Lower leg skin (tissue), 4 donors: ENCODE data around the gene IRF2. TPM values are rescaled to one million over a fixed set of nuclear protein-coding genes. Genes with fewer than 3 reads are reported as not detected.

Source experiments
- DNase-seq, 2 donors: peaks; one replicate each; pipeline ENCODE4 v3.0.0-alpha.2; 2019; ENCODE audit warnings: low spot score in 2 of 2
- H3K4me3 ChIP-seq: fragments of 200-600 bp; sonication (generic); 2 replicates; pipeline ENCODE4 v1.5.1; 2017; ENCODE audit warnings: mild to moderate bottlenecking, low read depth; ENCODE audit not compliant: poor library complexity, severe bottlenecking
- CTCF ChIP-seq, 3 donors: fragments of 450-650 bp; IDR thresholded peaks; one replicate each; pipeline ENCODE4 v1.5.1; 2016; ENCODE audit warnings: antibody characterized with exemption in 3 of 3, mild to moderate bottlenecking in 3 of 3, moderate library complexity in 2 of 3
- POLR2A ChIP-seq, 2 donors: fragments of 450-650 bp; IDR thresholded peaks; one replicate each; pipeline ENCODE4 v1.6.1; 2016 to 2017; ENCODE audit warnings: antibody characterized with exemption in 2 of 2, mild to moderate bottlenecking in 1 of 2, moderate library complexity in 1 of 2
- WGBS, 2 donors: methylation state at CpG; one replicate each; pipeline ENCODE4 v1.1.5; 2018; 5-methylcytosine and 5-hydroxymethylcytosine counted together
- intact Hi-C: fragments of 100-400 bp; cut with DNase I; formaldehyde crosslinking; loops from one replicate; pipeline ENCODE4 v1.15.0; 2023; ENCODE audit warnings: low total_unique reads
- total RNA-seq, 4 donors: library from RNA; depleted of rRNA; stranded (reverse); fragments of >200 nt; gene quantifications; one replicate each; pipeline ENCODE4 v1.1.0, GENCODE V29; 2016

The IRF2 gene
- total RNA-seq, 4 donors from 2014 or later = 31.6 to 44.0 (median 38.4) TPM

GRCh38 chr4:184427093-184427492 is 47.3 kb downstream of the IRF2 start:
- no peak overlapping the region for H3K4me3 ChIP-seq
- WGBS, 2 donors = 97% methylated on average over 3 of the region's 3 CpGs
- no peak for DNase-seq
- intact Hi-C loops = no loop called here
- TF ChIP-seq CTCF (IDR thresholded peaks at IDR 0.05) = no peak
- TF ChIP-seq POLR2A (IDR thresholded peaks at IDR 0.05) = no peak

GRCh38 chr4:184424993-184425758 is 49.2 kb downstream of the IRF2 start:
- 52 to 68% methylated on average over 12 to 17 of the region's 17 CpGs for WGBS, 2 donors
- no peak overlapping the region for H3K4me3 ChIP-seq
- TF ChIP-seq CTCF (IDR thresholded peaks at IDR 0.05) = no peak
- no peak for TF ChIP-seq POLR2A (IDR thresholded peaks at IDR 0.05)
- DNase-seq = peak in 1 of 2 donors; percentile 85
- intact Hi-C loops = no loop called here

- TF ChIP-seq CTCF (IDR thresholded peaks at IDR 0.05) = no peak
- DNase-seq = no peak
- intact Hi-C loops = no loop called here
- 81 to 90% methylated on average over 3 of the region's 3 CpGs for WGBS, 2 donors
- no peak overlapping the region for H3K4me3 ChIP-seq
These were observed 50.1 kb downstream of the IRF2 start for GRCh38 chr4:184424279-184424678.

GRCh38 chr4:184423003-184423686 is 51.2 kb downstream of the IRF2 start:
- intact Hi-C loops = no loop called here
- peak in 1 of 2 donors; percentile 71 for DNase-seq
- TF ChIP-seq POLR2A (IDR thresholded peaks at IDR 0.05) (no peak), CTCF (IDR thresholded peaks at IDR 0.05) (no peak)
- 90 to 92% methylated on average over 13 of the region's 13 CpGs for WGBS, 2 donors
- H3K4me3 ChIP-seq = no peak overlapping the region

GRCh38 chr4:184422378-184422777 is 52.0 kb downstream of the IRF2 start:
- TF ChIP-seq POLR2A (IDR thresholded peaks at IDR 0.05) = no peak
- no peak for TF ChIP-seq CTCF (IDR thresholded peaks at IDR 0.05)
- intact Hi-C loops = no loop called here
- no peak overlapping the region for H3K4me3 ChIP-seq
- no peak for DNase-seq
- WGBS, 2 donors = 66 to 80% methylated on average over 3 of the region's 3 CpGs
